ENCODE results near the gene EFCAB12. TPM values are rescaled to one million over a fixed set of nuclear protein-coding genes. Genes with fewer than 3 reads are reported as not detected.

Gene EFCAB12
- total RNA-seq, 1 donor from 2014 or later, result not detected

DNA sequence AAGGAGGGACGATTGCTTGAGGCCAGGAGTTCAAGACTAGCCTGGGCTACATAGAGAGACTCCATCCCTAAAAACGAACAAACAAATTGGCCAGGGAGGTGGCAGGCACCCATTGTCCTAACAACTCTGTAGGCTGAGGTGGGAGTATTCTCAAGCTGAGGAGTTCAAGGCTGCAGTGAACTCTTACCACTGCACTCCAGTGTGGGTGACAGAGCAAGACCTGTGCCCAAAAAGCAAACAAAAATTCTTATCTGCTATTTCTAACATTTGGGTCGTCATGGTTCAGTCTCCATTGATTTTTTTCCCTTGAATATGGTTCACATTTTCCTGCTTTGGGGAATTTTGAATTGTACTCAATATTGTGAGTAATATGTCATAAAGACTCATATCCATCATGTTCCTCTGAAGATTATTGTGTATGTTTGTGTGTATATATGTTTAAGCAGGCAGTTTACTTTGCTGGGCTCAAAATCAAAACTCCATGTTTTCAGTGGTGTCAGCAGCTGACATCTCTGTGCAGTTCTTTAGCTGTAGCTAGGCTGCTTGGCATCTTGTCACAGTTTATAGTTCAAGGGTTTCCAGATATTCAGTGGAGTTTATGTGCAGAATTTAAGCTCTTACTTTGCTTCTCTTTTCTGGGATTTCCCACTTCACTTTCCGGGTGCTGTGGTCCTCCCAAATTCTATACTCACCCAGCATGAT is 44.8 kb upstream of the EFCAB12 start:
- no peak for DNase-seq (ENCODE audit: low read depth)
- Histone ChIP-seq H3K4me3 (ENCODE audit: low read depth, low read length) (no peak overlapping the region), H3K27me3 (ENCODE audit: control insufficient read depth, insufficient read depth, low read length) (no peaks in the 10 kb centered on the region), H3K36me3 (ENCODE audit: control insufficient read depth, insufficient read depth, low read length) (no peaks in the 10 kb centered on the region)
- no peak for TF ChIP-seq CTCF (IDR thresholded peaks at IDR 0.05; ENCODE audit: insufficient read depth, low read length, severe bottlenecking)
- no peak for FAIRE-seq

GRCh38 chr3:129470861-129471260 is 42.4 kb upstream of the EFCAB12 start:
- no peaks in the 10 kb centered on the region for H3K27me3 ChIP-seq (ENCODE audit: control insufficient read depth, insufficient read depth, low read length)
- TF ChIP-seq CTCF (IDR thresholded peaks at IDR 0.05; ENCODE audit: insufficient read depth, low read length, severe bottlenecking), result no peak
- no peak for FAIRE-seq
- no peak overlapping the region for H3K4me3 ChIP-seq (ENCODE audit: low read depth, low read length)
- peak; percentile 63 for DNase-seq (ENCODE audit: low read depth)
- no peaks in the 10 kb centered on the region for H3K36me3 ChIP-seq (ENCODE audit: control insufficient read depth, insufficient read depth, low read length)

GRCh38 chr3:129469026-129469425 is 40.6 kb upstream of the EFCAB12 start:
- H3K36me3 ChIP-seq (ENCODE audit: control insufficient read depth, insufficient read depth, low read length), result no peaks in the 10 kb centered on the region
- FAIRE-seq (no peak), DNase-seq (ENCODE audit: low read depth) (no peak)
- no peaks in the 10 kb centered on the region for H3K27me3 ChIP-seq (ENCODE audit: control insufficient read depth, insufficient read depth, low read length)
- no peak overlapping the region for H3K4me3 ChIP-seq (ENCODE audit: low read depth, low read length)
- no peak for TF ChIP-seq CTCF (IDR thresholded peaks at IDR 0.05; ENCODE audit: insufficient read depth, low read length, severe bottlenecking)

- H3K27me3 ChIP-seq (ENCODE audit: control insufficient read depth, insufficient read depth, low read length), result no peaks in the 10 kb centered on the region
- H3K36me3 ChIP-seq (ENCODE audit: control insufficient read depth, insufficient read depth, low read length), result no peaks in the 10 kb centered on the region
- TF ChIP-seq CTCF (IDR thresholded peaks at IDR 0.05; ENCODE audit: insufficient read depth, low read length, severe bottlenecking), result no peak
- FAIRE-seq, result no peak
- DNase-seq (ENCODE audit: low read depth), result no peak
- H3K4me3 ChIP-seq (ENCODE audit: low read depth, low read length), result no peak overlapping the region
Measured at GRCh38 chr3:129467932-129468331, 39.5 kb upstream of the EFCAB12 start.

DNA sequence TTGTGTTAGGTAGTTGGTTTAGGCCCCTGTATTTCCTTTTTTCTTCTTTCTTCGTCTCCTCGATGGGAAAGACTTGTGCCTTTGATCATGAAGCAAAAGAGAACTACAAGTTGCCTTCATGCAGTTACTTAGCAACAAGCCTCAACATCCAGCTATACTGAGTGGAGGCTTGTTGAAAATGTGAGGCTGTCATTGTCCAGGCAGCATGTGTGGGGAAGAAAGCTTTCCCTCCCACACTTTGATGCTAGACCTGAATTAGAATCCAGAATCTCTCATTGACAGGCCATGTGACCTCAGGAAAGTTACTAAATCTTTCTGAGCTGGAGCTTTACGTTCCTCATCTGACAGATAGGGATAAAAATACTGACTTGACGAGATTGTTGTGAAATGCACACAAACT is 35.3 kb upstream of the EFCAB12 start:
- no peaks in the 10 kb centered on the region for H3K27me3 ChIP-seq (ENCODE audit: control insufficient read depth, insufficient read depth, low read length)
- FAIRE-seq (no peak), DNase-seq (ENCODE audit: low read depth) (no peak)
- H3K4me3 ChIP-seq (ENCODE audit: low read depth, low read length), result no peak overlapping the region
- no peak for TF ChIP-seq CTCF (IDR thresholded peaks at IDR 0.05; ENCODE audit: insufficient read depth, low read length, severe bottlenecking)
- H3K36me3 ChIP-seq (ENCODE audit: control insufficient read depth, insufficient read depth, low read length), result no peaks in the 10 kb centered on the region

- no peak for FAIRE-seq
Measured at GRCh38 chr3:129463094-129463493, 34.7 kb upstream of the EFCAB12 start.

More at GRCh38 chr3:129463094-129463493, 34.7 kb upstream of the EFCAB12 start:
- DNase-seq (ENCODE audit: low read depth), result no peak
- no peaks in the 10 kb centered on the region for H3K36me3 ChIP-seq (ENCODE audit: control insufficient read depth, insufficient read depth, low read length)
- no peaks in the 10 kb centered on the region for H3K27me3 ChIP-seq (ENCODE audit: control insufficient read depth, insufficient read depth, low read length)
- TF ChIP-seq CTCF (IDR thresholded peaks at IDR 0.05; ENCODE audit: insufficient read depth, low read length, severe bottlenecking), result no peak
- H3K4me3 ChIP-seq (ENCODE audit: low read depth, low read length), result no peak overlapping the region
